PFSK-1 (cell line): ENCODE results near the gene ELAC1.

Experiments
- FOXP2 ChIP-seq: optimal IDR thresholded peaks from 2 replicates; pipeline ENCODE3; 2011; ENCODE audit warnings: borderline replicate concordance, control low read depth, inconsistent platforms; ENCODE audit not compliant: insufficient read depth; ENCODE audit errors: extremely low read length, extremely low read depth
- POLR2AphosphoS5 ChIP-seq: IDR thresholded peaks from 2 replicates; pipeline ENCODE4 v1.6.1; 2012; ENCODE audit warnings: low read depth, mild to moderate bottlenecking, control low read depth, low read length, moderate library complexity
- SIN3A ChIP-seq: IDR thresholded peaks from 2 replicates; pipeline ENCODE4 v1.6.1; 2012; ENCODE audit warnings: mild to moderate bottlenecking, low read length, moderate library complexity, borderline replicate concordance; ENCODE audit not compliant: insufficient read depth
- TAF1 ChIP-seq: IDR thresholded peaks from 2 replicates; pipeline ENCODE4 v1.6.1; 2012; ENCODE audit warnings: low read length, control low read depth, borderline replicate concordance; ENCODE audit not compliant: insufficient read depth
- TF ChIP-seq, protein P1 (sequence below), 2 experiments: IDR thresholded peaks; 2 replicates each; pipeline versions ENCODE4 v1.6.1 to v1.8.0; 2011 to 2012; ENCODE audit warnings: low read depth in 2 of 2, low read length in 2 of 2, control low read depth in 1 of 2, inconsistent platforms in 1 of 2, mild to moderate bottlenecking in 1 of 2, moderate library complexity in 1 of 2; ENCODE audit not compliant: insufficient read depth in 1 of 2

ELAC1 gene

DNA sequence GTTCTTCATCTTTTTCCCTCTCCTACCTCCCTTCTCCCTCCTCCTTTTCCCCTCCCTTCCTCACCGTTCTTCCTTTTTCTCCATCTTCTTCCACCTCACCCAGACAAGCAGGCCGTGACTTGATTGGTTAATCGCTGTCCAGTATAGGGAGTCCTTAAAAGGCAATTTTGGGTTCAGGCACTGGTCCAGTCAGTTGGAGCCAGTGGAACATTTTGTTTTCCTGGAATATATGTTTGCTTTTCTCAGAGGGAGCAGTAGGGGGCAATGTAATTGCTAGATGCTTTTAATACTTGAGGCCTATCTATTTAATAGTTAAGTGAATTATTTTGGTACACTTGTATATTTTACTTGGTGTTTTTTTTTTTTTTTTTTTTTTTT, 15.0 kb downstream of the ELAC1 start:
- TF ChIP-seq, protein P1, sequence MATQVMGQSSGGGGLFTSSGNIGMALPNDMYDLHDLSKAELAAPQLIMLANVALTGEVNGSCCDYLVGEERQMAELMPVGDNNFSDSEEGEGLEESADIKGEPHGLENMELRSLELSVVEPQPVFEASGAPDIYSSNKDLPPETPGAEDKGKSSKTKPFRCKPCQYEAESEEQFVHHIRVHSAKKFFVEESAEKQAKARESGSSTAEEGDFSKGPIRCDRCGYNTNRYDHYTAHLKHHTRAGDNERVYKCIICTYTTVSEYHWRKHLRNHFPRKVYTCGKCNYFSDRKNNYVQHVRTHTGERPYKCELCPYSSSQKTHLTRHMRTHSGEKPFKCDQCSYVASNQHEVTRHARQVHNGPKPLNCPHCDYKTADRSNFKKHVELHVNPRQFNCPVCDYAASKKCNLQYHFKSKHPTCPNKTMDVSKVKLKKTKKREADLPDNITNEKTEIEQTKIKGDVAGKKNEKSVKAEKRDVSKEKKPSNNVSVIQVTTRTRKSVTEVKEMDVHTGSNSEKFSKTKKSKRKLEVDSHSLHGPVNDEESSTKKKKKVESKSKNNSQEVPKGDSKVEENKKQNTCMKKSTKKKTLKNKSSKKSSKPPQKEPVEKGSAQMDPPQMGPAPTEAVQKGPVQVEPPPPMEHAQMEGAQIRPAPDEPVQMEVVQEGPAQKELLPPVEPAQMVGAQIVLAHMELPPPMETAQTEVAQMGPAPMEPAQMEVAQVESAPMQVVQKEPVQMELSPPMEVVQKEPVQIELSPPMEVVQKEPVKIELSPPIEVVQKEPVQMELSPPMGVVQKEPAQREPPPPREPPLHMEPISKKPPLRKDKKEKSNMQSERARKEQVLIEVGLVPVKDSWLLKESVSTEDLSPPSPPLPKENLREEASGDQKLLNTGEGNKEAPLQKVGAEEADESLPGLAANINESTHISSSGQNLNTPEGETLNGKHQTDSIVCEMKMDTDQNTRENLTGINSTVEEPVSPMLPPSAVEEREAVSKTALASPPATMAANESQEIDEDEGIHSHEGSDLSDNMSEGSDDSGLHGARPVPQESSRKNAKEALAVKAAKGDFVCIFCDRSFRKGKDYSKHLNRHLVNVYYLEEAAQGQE (IDR thresholded peaks at IDR 0.05; ENCODE audit: insufficient read depth in 1 of 2, low read depth in 2 of 2, low read length in 2 of 2): no peak

DNA sequence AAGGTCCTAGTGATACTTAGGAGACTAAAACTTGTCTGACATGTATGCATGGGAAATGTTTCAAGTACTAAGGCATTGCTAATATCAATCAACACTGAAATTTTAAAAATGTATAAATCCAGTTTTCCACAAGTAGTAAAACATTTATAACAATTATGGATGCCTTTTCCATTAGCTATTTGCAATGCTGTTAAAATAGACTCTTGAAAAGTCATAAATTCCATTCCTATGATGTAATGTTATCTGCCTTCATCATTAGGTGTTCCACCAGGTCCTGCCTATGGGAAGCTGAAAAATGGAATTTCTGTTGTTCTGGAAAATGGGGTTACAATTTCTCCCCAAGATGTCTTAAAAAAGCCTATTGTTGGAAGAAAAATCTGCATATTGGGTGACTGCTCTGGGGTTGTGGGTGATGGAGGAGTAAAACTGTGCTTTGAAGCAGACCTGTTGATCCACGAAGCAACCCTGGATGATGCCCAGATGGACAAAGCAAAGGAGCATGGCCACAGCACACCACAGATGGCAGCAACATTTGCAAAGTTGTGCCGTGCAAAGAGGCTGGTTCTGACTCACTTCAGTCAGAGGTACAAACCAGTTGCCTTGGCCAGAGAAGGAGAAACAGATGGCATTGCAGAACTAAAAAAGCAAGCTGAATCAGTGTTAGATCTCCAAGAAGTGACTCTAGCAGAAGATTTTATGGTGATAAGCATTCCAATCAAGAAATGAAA, 18.7 kb downstream of the ELAC1 start:
- no peak for TF ChIP-seq FOXP2
- TF ChIP-seq TAF1: no peak
- TF ChIP-seq, protein P1 (IDR thresholded peaks at IDR 0.05; ENCODE audit: insufficient read depth in 1 of 2, low read depth in 2 of 2, low read length in 2 of 2): no peak
- no peak for TF ChIP-seq POLR2AphosphoS5
- TF ChIP-seq SIN3A: no peak

DNA sequence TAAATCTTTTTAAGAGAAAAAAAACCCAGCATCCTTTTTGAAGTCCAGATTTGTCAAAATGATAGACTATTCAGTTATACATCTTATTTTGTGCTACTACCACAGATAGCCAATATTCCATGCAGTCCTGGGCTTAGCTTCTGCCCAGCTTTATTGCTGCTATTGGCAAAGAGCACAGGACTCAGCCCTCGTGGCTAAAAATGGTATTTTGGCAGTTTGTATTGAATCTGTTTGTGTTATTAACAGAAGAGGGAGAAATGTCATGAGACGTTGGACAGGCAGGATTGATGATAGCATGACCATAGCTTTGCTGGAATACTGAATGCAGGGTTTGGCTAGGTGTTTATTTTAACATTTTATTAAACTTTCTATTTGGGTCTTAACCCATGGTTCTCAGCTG, 19.4 kb downstream of the ELAC1 start:
- no peak for TF ChIP-seq POLR2AphosphoS5
- TF ChIP-seq FOXP2: no peak
- TF ChIP-seq, protein P1 (IDR thresholded peaks at IDR 0.05; ENCODE audit: insufficient read depth in 1 of 2, low read depth in 2 of 2, low read length in 2 of 2): no peak
- TF ChIP-seq SIN3A: no peak
- TF ChIP-seq TAF1: no peak

DNA sequence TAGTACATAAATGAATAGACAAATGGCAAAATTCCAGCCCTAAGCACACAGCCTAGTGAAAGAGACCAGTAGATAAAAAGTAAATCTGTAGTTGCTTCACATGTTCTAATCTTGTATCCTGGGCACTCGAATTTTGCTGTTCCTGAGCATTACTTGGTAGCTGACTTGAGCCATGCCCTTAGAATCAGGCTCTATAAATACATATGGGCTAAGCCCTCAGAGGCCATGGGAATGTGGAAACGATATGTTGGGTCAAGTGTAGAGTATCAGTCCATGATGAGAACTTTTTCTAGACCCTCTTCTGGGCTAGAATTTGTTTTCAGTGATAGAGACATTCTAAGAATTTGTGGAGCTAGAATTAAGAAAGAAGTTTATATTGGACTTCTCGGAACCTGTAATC, 21.9 kb downstream of the ELAC1 start:
- TF ChIP-seq FOXP2 (no peak), SIN3A (no peak), TAF1 (no peak)

DNA sequence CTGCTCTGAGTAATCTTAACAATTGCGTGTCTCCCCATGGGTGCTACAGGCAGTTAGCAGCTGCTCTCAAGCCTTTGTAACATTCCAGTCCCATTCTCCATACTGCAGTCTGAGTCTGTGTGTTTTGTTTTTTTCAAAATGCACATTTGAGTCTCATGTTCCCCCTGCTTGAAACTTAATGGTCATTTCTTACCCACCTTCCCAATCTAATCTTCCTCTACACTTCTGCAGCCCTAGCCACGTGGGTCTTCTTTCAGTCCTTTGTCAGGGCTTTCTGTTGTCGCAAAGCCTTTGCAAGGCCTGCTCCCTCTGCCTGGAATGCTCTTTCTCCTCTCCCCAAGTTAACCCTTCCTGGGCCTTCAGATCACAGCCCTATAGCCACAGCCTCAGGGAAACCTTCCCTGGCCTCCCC, 24.5 kb downstream of the ELAC1 start:
- TF ChIP-seq, protein P1 (IDR thresholded peaks at IDR 0.05; ENCODE audit: insufficient read depth in 1 of 2, low read depth in 2 of 2, low read length in 2 of 2): no peak
- no peak for TF ChIP-seq POLR2AphosphoS5
- TF ChIP-seq FOXP2: no peak
- no peak for TF ChIP-seq TAF1
- no peak for TF ChIP-seq SIN3A
